ENCODE data around the gene MAML3.

The MAML3 gene

GRCh38 chr4:140126261-140126660, 27.7 kb downstream of the MAML3 start:
- DNase-seq (ENCODE audit: low read depth): no peak

GRCh38 chr4:140125374-140125773, 28.6 kb downstream of the MAML3 start:
- DNase-seq (ENCODE audit: low read depth): no peak

GRCh38 chr4:140123666-140124377, 30.2 kb downstream of the MAML3 start:
- no peak for DNase-seq (ENCODE audit: low read depth)

- DNase-seq (ENCODE audit: low read depth): no peak
Measured at GRCh38 chr4:140122891-140123290, 31.1 kb downstream of the MAML3 start.

GRCh38 chr4:140121646-140122045, 32.3 kb downstream of the MAML3 start:
- no peak for DNase-seq (ENCODE audit: low read depth)

GRCh38 chr4:140118931-140119640, 34.9 kb downstream of the MAML3 start:
- no peak for DNase-seq (ENCODE audit: low read depth)

GRCh38 chr4:140117947-140118346, 36.0 kb downstream of the MAML3 start:
- DNase-seq (ENCODE audit: low read depth): no peak

GRCh38 chr4:140116442-140117104, 37.4 kb downstream of the MAML3 start:
- DNase-seq (ENCODE audit: low read depth): no peak

GRCh38 chr4:140115140-140115539, 38.8 kb downstream of the MAML3 start:
- DNase-seq (ENCODE audit: low read depth): no peak

- no peak for DNase-seq (ENCODE audit: low read depth)
Measured at GRCh38 chr4:140113653-140114052, 40.3 kb downstream of the MAML3 start.

GRCh38 chr4:140112576-140112975, 41.4 kb downstream of the MAML3 start:
- no peak for DNase-seq (ENCODE audit: low read depth)

- no peak for DNase-seq (ENCODE audit: low read depth)
Measured at GRCh38 chr4:140111256-140111655, 42.7 kb downstream of the MAML3 start.

GRCh38 chr4:140110542-140111215, 43.3 kb downstream of the MAML3 start:
- DNase-seq (ENCODE audit: low read depth): no peak

GRCh38 chr4:140109737-140110136, 44.2 kb downstream of the MAML3 start:
- DNase-seq (ENCODE audit: low read depth): no peak

GRCh38 chr4:140109292-140109691, 44.7 kb downstream of the MAML3 start:
- DNase-seq (ENCODE audit: low read depth): no peak

GRCh38 chr4:140108713-140109230, 45.2 kb downstream of the MAML3 start:
- no peak for DNase-seq (ENCODE audit: low read depth)

GRCh38 chr4:140108243-140108642, 45.7 kb downstream of the MAML3 start:
- no peak for DNase-seq (ENCODE audit: low read depth)

GRCh38 chr4:140106289-140106844, 47.6 kb downstream of the MAML3 start:
- DNase-seq (ENCODE audit: low read depth): no peak

- no peak for DNase-seq (ENCODE audit: low read depth)
Measured at GRCh38 chr4:140105436-140105835, 48.5 kb downstream of the MAML3 start.

- DNase-seq (ENCODE audit: low read depth): no peak
Measured at GRCh38 chr4:140103676-140104075, 50.3 kb downstream of the MAML3 start.

- no peak for DNase-seq (ENCODE audit: low read depth)
Measured at GRCh38 chr4:140102421-140102820, 51.6 kb downstream of the MAML3 start.

GRCh38 chr4:140100771-140101170, 53.2 kb downstream of the MAML3 start:
- DNase-seq (ENCODE audit: low read depth): no peak

All from CMK (cell line).